ENCODE data around the gene SIAH1. TPM values are rescaled to one million over a fixed set of nuclear protein-coding genes. Genes with fewer than 3 reads are reported as not detected.

The SIAH1 gene
- polyA plus RNA-seq, 1 donor from 2014 or later, result 96.6 TPM

GRCh38 chr16:48330189-48330840, 54.9 kb downstream of the SIAH1 start:
- no peaks in the 10 kb centered on the region for H3K79me2 ChIP-seq (replicated peaks; ENCODE audit: insufficient read depth, low read length)
- no peaks in the 10 kb centered on the region for H4K20me1 ChIP-seq (ENCODE audit: insufficient read depth)
- no peak overlapping the region for H3K4me3 ChIP-seq (ENCODE audit: low read length)
- no peaks in the 10 kb centered on the region for H3K27me3 ChIP-seq (ENCODE audit: insufficient read depth, low read depth, low read length)
- no peak overlapping the region for H3K4me2 ChIP-seq (ENCODE audit: low read length)
- H3K9ac ChIP-seq (ENCODE audit: low read length), result no peak overlapping the region
- H3K36me3 ChIP-seq (ENCODE audit: insufficient read depth, low read length), result no peaks in the 10 kb centered on the region
- H2AFZ ChIP-seq (ENCODE audit: low read depth, low read length), result no peak overlapping the region
- H3K9me2 ChIP-seq (ENCODE audit: insufficient read depth, low read length), result no peaks in the 10 kb centered on the region
- no peak for TF ChIP-seq EZH2 (IDR thresholded peaks at IDR 0.05; ENCODE audit: borderline replicate concordance, insufficient read depth, low read length, poor library complexity, severe bottlenecking)
- TF ChIP-seq MXI1 (conservative IDR thresholded peaks at IDR 0.05; ENCODE audit: poor library complexity, severe bottlenecking), result no peak
- TF ChIP-seq POLR2AphosphoS5 (IDR thresholded peaks at IDR 0.05), result no peak
- no peak for TF ChIP-seq EP300 (conservative IDR thresholded peaks at IDR 0.05; ENCODE audit: poor library complexity, severe bottlenecking)
- TF ChIP-seq RAD21 (conservative IDR thresholded peaks at IDR 0.05), result no peak
- TF ChIP-seq SMC3 (conservative IDR thresholded peaks at IDR 0.05; ENCODE audit: poor library complexity), result no peak
- no peak for TF ChIP-seq TAF1 (IDR thresholded peaks at IDR 0.05; ENCODE audit: low read depth)
- TF ChIP-seq, protein P1, sequence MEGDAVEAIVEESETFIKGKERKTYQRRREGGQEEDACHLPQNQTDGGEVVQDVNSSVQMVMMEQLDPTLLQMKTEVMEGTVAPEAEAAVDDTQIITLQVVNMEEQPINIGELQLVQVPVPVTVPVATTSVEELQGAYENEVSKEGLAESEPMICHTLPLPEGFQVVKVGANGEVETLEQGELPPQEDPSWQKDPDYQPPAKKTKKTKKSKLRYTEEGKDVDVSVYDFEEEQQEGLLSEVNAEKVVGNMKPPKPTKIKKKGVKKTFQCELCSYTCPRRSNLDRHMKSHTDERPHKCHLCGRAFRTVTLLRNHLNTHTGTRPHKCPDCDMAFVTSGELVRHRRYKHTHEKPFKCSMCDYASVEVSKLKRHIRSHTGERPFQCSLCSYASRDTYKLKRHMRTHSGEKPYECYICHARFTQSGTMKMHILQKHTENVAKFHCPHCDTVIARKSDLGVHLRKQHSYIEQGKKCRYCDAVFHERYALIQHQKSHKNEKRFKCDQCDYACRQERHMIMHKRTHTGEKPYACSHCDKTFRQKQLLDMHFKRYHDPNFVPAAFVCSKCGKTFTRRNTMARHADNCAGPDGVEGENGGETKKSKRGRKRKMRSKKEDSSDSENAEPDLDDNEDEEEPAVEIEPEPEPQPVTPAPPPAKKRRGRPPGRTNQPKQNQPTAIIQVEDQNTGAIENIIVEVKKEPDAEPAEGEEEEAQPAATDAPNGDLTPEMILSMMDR (IDR thresholded peaks at IDR 0.05; ENCODE audit: poor library complexity, severe bottlenecking), result no peak
- TF ChIP-seq, protein P2, sequence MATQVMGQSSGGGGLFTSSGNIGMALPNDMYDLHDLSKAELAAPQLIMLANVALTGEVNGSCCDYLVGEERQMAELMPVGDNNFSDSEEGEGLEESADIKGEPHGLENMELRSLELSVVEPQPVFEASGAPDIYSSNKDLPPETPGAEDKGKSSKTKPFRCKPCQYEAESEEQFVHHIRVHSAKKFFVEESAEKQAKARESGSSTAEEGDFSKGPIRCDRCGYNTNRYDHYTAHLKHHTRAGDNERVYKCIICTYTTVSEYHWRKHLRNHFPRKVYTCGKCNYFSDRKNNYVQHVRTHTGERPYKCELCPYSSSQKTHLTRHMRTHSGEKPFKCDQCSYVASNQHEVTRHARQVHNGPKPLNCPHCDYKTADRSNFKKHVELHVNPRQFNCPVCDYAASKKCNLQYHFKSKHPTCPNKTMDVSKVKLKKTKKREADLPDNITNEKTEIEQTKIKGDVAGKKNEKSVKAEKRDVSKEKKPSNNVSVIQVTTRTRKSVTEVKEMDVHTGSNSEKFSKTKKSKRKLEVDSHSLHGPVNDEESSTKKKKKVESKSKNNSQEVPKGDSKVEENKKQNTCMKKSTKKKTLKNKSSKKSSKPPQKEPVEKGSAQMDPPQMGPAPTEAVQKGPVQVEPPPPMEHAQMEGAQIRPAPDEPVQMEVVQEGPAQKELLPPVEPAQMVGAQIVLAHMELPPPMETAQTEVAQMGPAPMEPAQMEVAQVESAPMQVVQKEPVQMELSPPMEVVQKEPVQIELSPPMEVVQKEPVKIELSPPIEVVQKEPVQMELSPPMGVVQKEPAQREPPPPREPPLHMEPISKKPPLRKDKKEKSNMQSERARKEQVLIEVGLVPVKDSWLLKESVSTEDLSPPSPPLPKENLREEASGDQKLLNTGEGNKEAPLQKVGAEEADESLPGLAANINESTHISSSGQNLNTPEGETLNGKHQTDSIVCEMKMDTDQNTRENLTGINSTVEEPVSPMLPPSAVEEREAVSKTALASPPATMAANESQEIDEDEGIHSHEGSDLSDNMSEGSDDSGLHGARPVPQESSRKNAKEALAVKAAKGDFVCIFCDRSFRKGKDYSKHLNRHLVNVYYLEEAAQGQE (IDR thresholded peaks at IDR 0.05; ENCODE audit: borderline replicate concordance), result no peak
- H3F3A ChIP-seq (ENCODE audit: insufficient read depth, low read length, poor library complexity, severe bottlenecking), result no peaks in the 10 kb centered on the region
- no peaks in the 10 kb centered on the region for H3K9me3 ChIP-seq (ENCODE audit: low read length)
- no peak overlapping the region for H3K27ac ChIP-seq (ENCODE audit: low read length)

DNA sequence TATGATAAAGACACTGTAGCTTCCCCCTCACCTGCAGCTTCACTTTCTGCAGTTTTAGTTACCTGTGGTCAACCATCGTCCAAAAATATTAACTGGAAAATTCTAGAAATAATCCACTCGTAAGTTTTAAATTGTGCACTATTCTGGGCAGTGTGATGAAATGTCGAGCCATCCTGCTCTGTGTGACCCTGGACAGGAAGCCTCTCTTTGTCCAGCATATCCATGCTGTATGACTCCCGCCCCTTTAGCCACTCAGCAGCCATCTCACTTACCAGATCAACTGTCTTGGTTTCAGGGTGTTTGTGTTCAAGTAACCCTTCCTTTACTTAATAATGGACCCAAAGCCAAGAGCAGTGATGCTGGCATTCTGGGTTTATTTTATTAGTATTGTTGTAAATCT, 56.1 kb downstream of the SIAH1 start:
- Histone ChIP-seq H3K27ac (ENCODE audit: low read length) (no peak overlapping the region), H3F3A (ENCODE audit: insufficient read depth, low read length, poor library complexity, severe bottlenecking) (no peaks in the 10 kb centered on the region), H4K20me1 (ENCODE audit: insufficient read depth) (no peaks in the 10 kb centered on the region), H3K36me3 (ENCODE audit: insufficient read depth, low read length) (no peaks in the 10 kb centered on the region), H3K27me3 (ENCODE audit: insufficient read depth, low read depth, low read length) (no peaks in the 10 kb centered on the region), H3K9me3 (ENCODE audit: low read length) (no peaks in the 10 kb centered on the region), H3K4me3 (ENCODE audit: low read length) (no peak overlapping the region), H3K4me2 (ENCODE audit: low read length) (no peak overlapping the region), H3K9ac (ENCODE audit: low read length) (no peak overlapping the region), H2AFZ (ENCODE audit: low read depth, low read length) (no peak overlapping the region), H3K9me2 (ENCODE audit: insufficient read depth, low read length) (no peaks in the 10 kb centered on the region), H3K79me2 (replicated peaks; ENCODE audit: insufficient read depth, low read length) (no peaks in the 10 kb centered on the region)
- no peak for TF ChIP-seq EP300 (conservative IDR thresholded peaks at IDR 0.05; ENCODE audit: poor library complexity, severe bottlenecking)
- TF ChIP-seq, protein P1 (IDR thresholded peaks at IDR 0.05; ENCODE audit: poor library complexity, severe bottlenecking), result peak; percentile 1

All from neural cell (in vitro differentiated cells).